ENCODE data around the gene BAD. TPM values are rescaled to one million over a fixed set of nuclear protein-coding genes. Genes with fewer than 3 reads are reported as not detected.

BAD gene
- total RNA-seq, 1 donor from 2014 or later = 73.6 TPM

DNA sequence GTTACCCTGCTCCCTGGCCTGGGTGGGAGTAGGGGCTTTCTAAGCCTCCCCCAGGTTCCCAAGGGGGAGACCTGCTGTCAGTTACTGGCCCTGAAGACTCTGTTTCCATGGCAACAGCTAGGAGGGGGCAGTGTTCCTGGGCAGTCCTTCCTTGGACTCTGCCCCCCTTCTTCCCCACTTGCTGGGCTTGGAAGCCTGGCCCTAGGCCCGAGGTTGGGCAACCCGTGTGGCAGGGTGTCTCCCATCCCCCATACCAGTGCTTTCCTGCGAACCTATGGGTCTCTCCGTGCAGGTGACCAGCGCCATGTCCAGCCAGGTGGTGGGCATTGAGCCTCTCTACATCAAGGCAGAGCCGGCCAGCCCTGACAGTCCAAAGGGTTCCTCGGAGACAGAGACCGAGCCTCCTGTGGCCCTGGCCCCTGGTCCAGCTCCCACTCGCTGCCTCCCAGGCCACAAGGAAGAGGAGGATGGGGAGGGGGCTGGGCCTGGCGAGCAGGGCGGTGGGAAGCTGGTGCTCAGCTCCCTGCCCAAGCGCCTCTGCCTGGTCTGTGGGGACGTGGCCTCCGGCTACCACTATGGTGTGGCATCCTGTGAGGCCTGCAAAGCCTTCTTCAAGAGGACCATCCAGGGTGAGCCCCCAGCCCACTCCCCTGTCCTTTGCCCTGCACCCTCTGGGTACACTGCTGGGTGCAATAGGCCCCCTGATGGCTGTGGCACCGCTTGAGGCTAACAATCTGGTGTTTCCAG is 22.6 kb upstream of the BAD start:
- Mint-ChIP-seq H3K9me3 (ENCODE audit: unreplicated experiment) (no peaks in the 10 kb centered on the region), H3K4me1 (ENCODE audit: unreplicated experiment) (peaks cover 18% of the 10 kb centered on the region), H3K36me3 (ENCODE audit: unreplicated experiment) (no peaks in the 10 kb centered on the region), H3K27me3 (ENCODE audit: unreplicated experiment) (no peaks in the 10 kb centered on the region), H3K4me3 (ENCODE audit: unreplicated experiment) (peak overlapping the region; percentile 91), H3K27ac (ENCODE audit: unreplicated experiment) (peak overlapping the region; percentile 47)
- no peak for DNase-seq (ENCODE audit: extremely low spot score, unreplicated experiment)
- TF ChIP-seq, protein P1, sequence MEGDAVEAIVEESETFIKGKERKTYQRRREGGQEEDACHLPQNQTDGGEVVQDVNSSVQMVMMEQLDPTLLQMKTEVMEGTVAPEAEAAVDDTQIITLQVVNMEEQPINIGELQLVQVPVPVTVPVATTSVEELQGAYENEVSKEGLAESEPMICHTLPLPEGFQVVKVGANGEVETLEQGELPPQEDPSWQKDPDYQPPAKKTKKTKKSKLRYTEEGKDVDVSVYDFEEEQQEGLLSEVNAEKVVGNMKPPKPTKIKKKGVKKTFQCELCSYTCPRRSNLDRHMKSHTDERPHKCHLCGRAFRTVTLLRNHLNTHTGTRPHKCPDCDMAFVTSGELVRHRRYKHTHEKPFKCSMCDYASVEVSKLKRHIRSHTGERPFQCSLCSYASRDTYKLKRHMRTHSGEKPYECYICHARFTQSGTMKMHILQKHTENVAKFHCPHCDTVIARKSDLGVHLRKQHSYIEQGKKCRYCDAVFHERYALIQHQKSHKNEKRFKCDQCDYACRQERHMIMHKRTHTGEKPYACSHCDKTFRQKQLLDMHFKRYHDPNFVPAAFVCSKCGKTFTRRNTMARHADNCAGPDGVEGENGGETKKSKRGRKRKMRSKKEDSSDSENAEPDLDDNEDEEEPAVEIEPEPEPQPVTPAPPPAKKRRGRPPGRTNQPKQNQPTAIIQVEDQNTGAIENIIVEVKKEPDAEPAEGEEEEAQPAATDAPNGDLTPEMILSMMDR (IDR thresholded peaks at IDR 0.05) = no peak

DNA sequence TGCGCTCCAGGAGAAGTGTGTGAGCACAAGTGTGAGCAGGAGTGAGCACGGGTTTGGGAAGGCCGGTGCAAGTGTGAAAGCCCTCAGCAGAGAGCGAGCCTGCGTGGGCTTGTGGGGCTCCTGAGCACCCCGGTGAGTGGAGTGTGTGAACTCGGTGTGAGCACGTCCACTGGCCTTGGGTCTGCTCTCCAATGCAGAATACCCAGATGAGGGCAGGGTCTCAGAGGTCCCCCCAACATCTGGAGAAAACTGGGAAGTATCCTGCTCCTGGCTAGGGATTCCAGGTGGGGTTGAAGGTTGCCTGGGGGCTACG is 22.1 kb upstream of the BAD start:
- TF ChIP-seq, protein P1 (IDR thresholded peaks at IDR 0.05) = no peak
- peak overlapping the region; percentile 75 for H3K27ac Mint-ChIP-seq (ENCODE audit: unreplicated experiment)
- no peak for DNase-seq (ENCODE audit: extremely low spot score, unreplicated experiment)

DNA sequence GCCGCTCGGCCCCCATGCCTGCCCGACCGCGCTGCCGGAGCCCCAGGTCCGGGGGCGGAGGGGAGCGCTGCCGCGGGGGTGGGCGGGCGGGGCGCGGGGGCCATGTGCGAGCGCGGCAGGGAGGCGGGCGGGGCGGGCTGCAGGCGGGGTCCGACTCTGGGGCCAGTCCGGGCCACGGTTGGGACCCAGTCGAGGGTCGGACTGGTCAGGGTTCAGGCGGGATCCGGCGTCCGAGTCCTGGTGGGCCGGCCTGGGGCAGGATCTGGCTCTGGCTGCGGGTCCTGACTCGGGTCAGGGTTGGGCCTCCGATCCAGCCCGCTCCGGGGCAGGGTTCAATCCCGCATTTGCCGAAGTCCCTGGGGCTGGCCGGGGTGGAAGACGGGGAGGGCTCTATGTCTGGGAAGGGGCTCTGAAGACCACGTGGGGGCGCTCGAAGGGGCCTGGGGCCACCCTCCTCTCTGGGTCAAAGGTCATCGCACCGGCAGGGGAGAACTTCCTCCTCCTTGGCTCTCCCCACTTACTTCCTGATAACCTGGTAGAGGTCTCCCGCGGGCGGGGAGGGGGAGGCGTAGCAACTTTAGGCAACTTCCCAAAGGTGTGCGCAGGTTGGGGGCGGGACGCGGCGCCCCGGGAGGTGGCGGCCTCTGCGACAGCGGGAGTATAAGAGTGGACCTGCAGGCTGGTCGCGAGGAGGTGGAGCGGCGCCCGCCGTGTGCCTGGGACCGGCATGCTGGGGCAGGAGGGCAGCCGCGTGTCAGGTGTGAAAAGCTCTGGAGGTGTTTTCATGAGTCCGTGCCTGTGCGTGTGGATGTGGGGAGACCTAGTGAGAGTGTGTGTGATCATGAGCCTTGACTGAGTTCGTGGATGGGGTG is 21.5 kb upstream of the BAD start:
- Mint-ChIP-seq H3K4me3 (ENCODE audit: unreplicated experiment) (peak overlapping the region; percentile 91), H3K36me3 (ENCODE audit: unreplicated experiment) (no peaks in the 10 kb centered on the region), H3K27me3 (ENCODE audit: unreplicated experiment) (no peaks in the 10 kb centered on the region), H3K9me3 (ENCODE audit: unreplicated experiment) (no peaks in the 10 kb centered on the region), H3K27ac (ENCODE audit: unreplicated experiment) (peak overlapping the region; percentile 75), H3K4me1 (ENCODE audit: unreplicated experiment) (peaks cover 18% of the 10 kb centered on the region)
- TF ChIP-seq, protein P1 (IDR thresholded peaks at IDR 0.05) = peak; percentile 48
- no peak for DNase-seq (ENCODE audit: extremely low spot score, unreplicated experiment)

More for the DNA sequence above, 22.1 kb upstream of the BAD start:
- H3K36me3 Mint-ChIP-seq (ENCODE audit: unreplicated experiment) = no peaks in the 10 kb centered on the region
- H3K4me1 Mint-ChIP-seq (ENCODE audit: unreplicated experiment) = peaks cover 18% of the 10 kb centered on the region
- peak overlapping the region; percentile 91 for H3K4me3 Mint-ChIP-seq (ENCODE audit: unreplicated experiment)
- no peaks in the 10 kb centered on the region for H3K9me3 Mint-ChIP-seq (ENCODE audit: unreplicated experiment)
- no peaks in the 10 kb centered on the region for H3K27me3 Mint-ChIP-seq (ENCODE audit: unreplicated experiment)

DNA sequence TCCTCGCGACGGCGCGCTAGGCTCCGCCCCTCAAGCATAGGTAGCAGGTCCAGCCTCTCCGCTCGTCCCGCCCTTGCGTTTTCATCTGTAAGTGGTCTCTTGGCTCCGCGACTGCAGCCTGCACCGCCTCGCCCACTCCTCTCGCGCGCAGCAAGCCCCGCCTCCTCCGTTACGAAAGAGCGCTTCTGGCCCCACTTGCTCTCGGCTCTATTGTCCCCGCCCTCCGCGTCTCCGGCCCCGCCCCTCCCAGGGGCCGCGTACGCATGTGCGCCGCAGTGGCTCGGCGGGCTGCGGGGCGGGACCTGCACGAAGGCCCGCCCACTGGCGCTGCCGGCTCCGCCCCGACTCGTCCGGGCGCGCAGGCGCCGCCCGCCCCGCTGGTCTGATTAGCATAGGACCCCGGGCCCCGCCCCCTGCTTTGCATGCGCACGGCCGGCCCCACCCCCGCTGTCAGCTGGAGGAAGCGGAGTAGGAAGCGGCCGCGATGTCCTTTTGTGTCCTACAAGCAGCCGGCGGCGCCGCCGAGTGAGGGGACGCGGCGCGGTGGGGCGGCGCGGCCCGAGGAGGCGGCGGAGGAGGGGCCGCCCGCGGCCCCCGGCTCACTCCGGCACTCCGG is 20.7 kb upstream of the BAD start, which contains the start of gene ESRRA:
ESRRA (plus strand) TSS at position 450 of the 616 bp plus-strand sequence. CDS start 1,656 bp downstream, outside the sequence.
- peaks cover 3% of the 10 kb centered on the region for H3K27me3 Mint-ChIP-seq (ENCODE audit: unreplicated experiment)
- peak; percentile 100 for DNase-seq (ENCODE audit: extremely low spot score, unreplicated experiment)
- no peaks in the 10 kb centered on the region for H3K9me3 Mint-ChIP-seq (ENCODE audit: unreplicated experiment)
- TF ChIP-seq, protein P1 (IDR thresholded peaks at IDR 0.05) = no peak
- peak within 1 kb of the TSS; percentile 96 for H3K27ac Mint-ChIP-seq (ENCODE audit: unreplicated experiment)
- H3K4me1 Mint-ChIP-seq (ENCODE audit: unreplicated experiment) = peaks cover 25% of the 10 kb centered on the region
- peak within 1 kb of the TSS; percentile 91 for H3K4me3 Mint-ChIP-seq (ENCODE audit: unreplicated experiment)
- H3K36me3 Mint-ChIP-seq (ENCODE audit: unreplicated experiment) = no peaks in the 10 kb centered on the region

Data from osteocyte (in vitro differentiated cells).